Stimulated activated CD8-positive, alpha-beta memory T cell treated with anti-CD3 and anti-CD28 coated beads, Interleukin-4, amount 100 ng/mL, for 48 hours (primary cell): ENCODE results near the gene CDH20.

Experiments used
- DNase-seq: peaks from one replicate; pipeline ENCODE4 v3.0.0-alpha.2; 2020

CDH20 gene

GRCh38 chr18:61541673-61542072, 208.4 kb downstream of the CDH20 start:
- DNase-seq = no peak

GRCh38 chr18:61542596-61542995, 209.4 kb downstream of the CDH20 start:
- no peak for DNase-seq

GRCh38 chr18:61543518-61543917, 210.3 kb downstream of the CDH20 start:
- no peak for DNase-seq

- no peak for DNase-seq
These were observed 210.9 kb downstream of the CDH20 start for GRCh38 chr18:61544178-61544577.

GRCh38 chr18:61545281-61546245, 212.3 kb downstream of the CDH20 start:
- DNase-seq = no peak

- no peak for DNase-seq
These were observed 213.4 kb downstream of the CDH20 start for GRCh38 chr18:61546590-61546989.

GRCh38 chr18:61549416-61549815, 216.2 kb downstream of the CDH20 start:
- DNase-seq = no peak

- no peak for DNase-seq
These were observed 216.7 kb downstream of the CDH20 start for GRCh38 chr18:61549889-61550288.

- DNase-seq = no peak
These were observed 218.4 kb downstream of the CDH20 start for GRCh38 chr18:61551586-61551985.

GRCh38 chr18:61553045-61553659, 219.9 kb downstream of the CDH20 start:
- DNase-seq = no peak

- peak; percentile 28 for DNase-seq
These were observed 221.0 kb downstream of the CDH20 start for GRCh38 chr18:61554117-61554776.

- no peak for DNase-seq
These were observed 221.7 kb downstream of the CDH20 start for GRCh38 chr18:61554946-61555361.

GRCh38 chr18:61556316-61556715, 223.1 kb downstream of the CDH20 start:
- DNase-seq = no peak

GRCh38 chr18:61556862-61557261, 223.6 kb downstream of the CDH20 start:
- DNase-seq = no peak

GRCh38 chr18:61569176-61569892, 236.1 kb downstream of the CDH20 start:
- DNase-seq = no peak

- DNase-seq = no peak
These were observed 236.8 kb downstream of the CDH20 start for GRCh38 chr18:61570070-61570469.

- DNase-seq = no peak
These were observed 238.9 kb downstream of the CDH20 start for GRCh38 chr18:61572084-61572655.

GRCh38 chr18:61572871-61573270, 239.6 kb downstream of the CDH20 start:
- DNase-seq = no peak

- DNase-seq = no peak
These were observed 241.4 kb downstream of the CDH20 start for GRCh38 chr18:61574665-61575064.

- no peak for DNase-seq
These were observed 242.2 kb downstream of the CDH20 start for GRCh38 chr18:61575419-61575818.

GRCh38 chr18:61578846-61579245, 245.6 kb downstream of the CDH20 start:
- DNase-seq = no peak

- DNase-seq = no peak
These were observed 246.4 kb downstream of the CDH20 start for GRCh38 chr18:61579581-61579980.

- DNase-seq = no peak
These were observed 246.8 kb downstream of the CDH20 start for GRCh38 chr18:61580046-61580445.
